Endodermal cell (in vitro differentiated cells): ENCODE results near the gene SEC24D. TPM values are rescaled to one million over a fixed set of nuclear protein-coding genes. Genes with fewer than 3 reads are reported as not detected.

Source experiments
- DNase-seq: peaks from one replicate; pipeline ENCODE4 v3.0.0-alpha.2; 2017
- H3K27ac ChIP-seq: 2 replicates; pipeline ENCODE4 v1.5.1; 2013; ENCODE audit warnings: mild to moderate bottlenecking, low read depth, low read length, moderate library complexity
- H3K27me3 ChIP-seq: 2 replicates; pipeline ENCODE4 v1.6.1; 2013; ENCODE audit warnings: mild to moderate bottlenecking, low read length, moderate library complexity; ENCODE audit not compliant: insufficient read depth, control insufficient read depth, poor library complexity, severe bottlenecking
- H3K36me3 ChIP-seq: 2 replicates; pipeline ENCODE4 v1.7.0; 2013; ENCODE audit warnings: mild to moderate bottlenecking, low read length, moderate library complexity; ENCODE audit not compliant: control insufficient read depth, insufficient read depth
- H3K4me1 ChIP-seq: one replicate; pipeline ENCODE4 v1.7.0; 2013; ENCODE audit warnings: low read length; ENCODE audit not compliant: control insufficient read depth, insufficient read depth
- H3K4me3 ChIP-seq: 2 replicates; pipeline ENCODE4 v1.5.1; 2013; ENCODE audit warnings: mild to moderate bottlenecking, low read length, moderate library complexity
- H3K9ac ChIP-seq: 2 replicates; pipeline ENCODE4 v1.6.1; 2013; ENCODE audit warnings: mild to moderate bottlenecking, low read length, moderate library complexity; ENCODE audit not compliant: poor library complexity, severe bottlenecking; ENCODE audit errors: extremely low read depth
- H3K9me3 ChIP-seq: 2 replicates; pipeline ENCODE4 v1.6.1; 2013; ENCODE audit warnings: mild to moderate bottlenecking, low read length, moderate library complexity; ENCODE audit not compliant: control insufficient read depth
- H3K27ac Mint-ChIP-seq: 2 replicates; pipeline ENCODE4 v1.8.0; 2020; ENCODE audit warnings: mixed read lengths
- H3K27me3 Mint-ChIP-seq: 2 replicates; pipeline ENCODE4 v1.8.0; 2021; ENCODE audit warnings: mild to moderate bottlenecking, mixed read lengths; ENCODE audit not compliant: insufficient read depth
- H3K36me3 Mint-ChIP-seq: 2 replicates; pipeline ENCODE4 v1.8.0; 2020; ENCODE audit warnings: low read depth, mixed read lengths
- H3K4me1 Mint-ChIP-seq: 2 replicates; pipeline ENCODE4 v1.8.0; 2020; ENCODE audit warnings: mixed read lengths
- H3K4me3 Mint-ChIP-seq: 2 replicates; pipeline ENCODE4 v1.8.0; 2020; ENCODE audit warnings: mild to moderate bottlenecking, moderate library complexity, mixed read lengths
- H3K9me3 Mint-ChIP-seq: 2 replicates; pipeline ENCODE4 v1.8.0; 2020; ENCODE audit warnings: mild to moderate bottlenecking, mixed read lengths
- CTCF ChIP-seq: fragments of 200-600 bp; sonication (generic); conservative IDR thresholded peaks from 2 replicates; pipeline ENCODE4 v1.5.0; 2021; ENCODE audit warnings: antibody characterized with exemption, mild to moderate bottlenecking
- WGBS, 2 experiments: methylation state at CpG; one replicate each; pipeline versions ENCODE4 v1.1.5 to v1.1.7; 2013; ENCODE audit warnings: missing lambda C conversion rate in 2 of 2, mixed read lengths in 1 of 2; ENCODE audit not compliant: insufficient coverage in 1 of 2, insufficient read length in 1 of 2; 5-methylcytosine and 5-hydroxymethylcytosine counted together
- total RNA-seq, 2 donors: library from RNA; stranded (reverse); fragmentation: NEBNext Ultra II Directional in 1 of 2; extraction: Animal tissue kit (Norgen Biotek cat#: 25700) in 1 of 2; gene quantifications; 2 replicates in 1 of 2; 3 replicates in 1 of 2; pipeline ENCODE4 v1.2.1, GENCODE V29; 2021

The SEC24D gene
- total RNA-seq, 2 donors from 2014 or later, result 40.4 to 42.8 TPM

- no peak overlapping the region for H3K27ac Mint-ChIP-seq
- H3K4me3 Mint-ChIP-seq, result no peak overlapping the region
- no peaks in the 10 kb centered on the region for H3K36me3 ChIP-seq
- H3K27me3 ChIP-seq, result no peaks in the 10 kb centered on the region
- no peak for TF ChIP-seq CTCF
- no peak overlapping the region for H3K4me3 ChIP-seq
- H3K9ac ChIP-seq, result no peak overlapping the region
- peaks cover 4% of the 10 kb centered on the region for H3K4me1 Mint-ChIP-seq
- 82 to 86% methylated on average over 2 of the region's 2 CpGs for WGBS, 2 experiments
- no peaks in the 10 kb centered on the region for H3K36me3 Mint-ChIP-seq
- H3K4me1 ChIP-seq, result no peaks in the 10 kb centered on the region
- H3K27ac ChIP-seq, result no peak overlapping the region
- H3K9me3 ChIP-seq, result no peaks in the 10 kb centered on the region
- no peaks in the 10 kb centered on the region for H3K9me3 Mint-ChIP-seq
- no peak for DNase-seq
- no peaks in the 10 kb centered on the region for H3K27me3 Mint-ChIP-seq
Measured at GRCh38 chr4:118857760-118858159, 21.8 kb upstream of the SEC24D start.

- peak overlapping the region; percentile 57 for H3K4me3 Mint-ChIP-seq
- no peaks in the 10 kb centered on the region for H3K9me3 ChIP-seq
- H3K27ac Mint-ChIP-seq, result peak overlapping the region; percentile 25
- WGBS, 2 experiments, result 20 to 32% methylated on average over 7 to 8 of the region's 8 CpGs
- no peaks in the 10 kb centered on the region for H3K36me3 ChIP-seq
- H3K4me1 ChIP-seq, result peaks cover 5% of the 10 kb centered on the region
- H3K27me3 Mint-ChIP-seq, result no peaks in the 10 kb centered on the region
- H3K4me1 Mint-ChIP-seq, result peaks cover 38% of the 10 kb centered on the region
- DNase-seq, result peak; percentile 68
- no peaks in the 10 kb centered on the region for H3K27me3 ChIP-seq
- no peak overlapping the region for H3K9ac ChIP-seq
- H3K4me3 ChIP-seq, result peak overlapping the region; percentile 41
- no peak overlapping the region for H3K27ac ChIP-seq
- H3K36me3 Mint-ChIP-seq, result no peaks in the 10 kb centered on the region
- no peaks in the 10 kb centered on the region for H3K9me3 Mint-ChIP-seq
- TF ChIP-seq CTCF, result no peak
Measured at GRCh38 chr4:118850488-118851173, 14.7 kb upstream of the SEC24D start.

GRCh38 chr4:118849867-118850487 lies 14.1 kb upstream of the SEC24D start:
- Mint-ChIP-seq H3K27ac (peak overlapping the region; percentile 25), H3K36me3 (no peaks in the 10 kb centered on the region), H3K4me1 (peaks cover 38% of the 10 kb centered on the region), H3K9me3 (no peaks in the 10 kb centered on the region), H3K4me3 (peak overlapping the region; percentile 57), H3K27me3 (no peaks in the 10 kb centered on the region)
- no peak for TF ChIP-seq CTCF
- no peaks in the 10 kb centered on the region for H3K9me3 ChIP-seq
- H3K9ac ChIP-seq, result no peak overlapping the region
- H3K27ac ChIP-seq, result no peak overlapping the region
- no peaks in the 10 kb centered on the region for H3K27me3 ChIP-seq
- H3K36me3 ChIP-seq, result no peaks in the 10 kb centered on the region
- H3K4me3 ChIP-seq, result peak overlapping the region; percentile 41
- WGBS, 2 experiments, result 14 to 34% methylated on average over 1 to 2 of the region's 2 CpGs
- peak; percentile 75 for DNase-seq
- H3K4me1 ChIP-seq, result peaks cover 5% of the 10 kb centered on the region
